ENCODE results near the gene SPATA9. TPM values are rescaled to one million over a fixed set of nuclear protein-coding genes. Genes with fewer than 3 reads are reported as not detected.

Gene SPATA9
- total and polyA plus RNA-seq, 9 of the 15 experiments (the other 6 are each of a cell fraction or from before 2014, with no cell fraction given): 0.16 to 5.5 (median 0.39) TPM; not detected in 3

DNA sequence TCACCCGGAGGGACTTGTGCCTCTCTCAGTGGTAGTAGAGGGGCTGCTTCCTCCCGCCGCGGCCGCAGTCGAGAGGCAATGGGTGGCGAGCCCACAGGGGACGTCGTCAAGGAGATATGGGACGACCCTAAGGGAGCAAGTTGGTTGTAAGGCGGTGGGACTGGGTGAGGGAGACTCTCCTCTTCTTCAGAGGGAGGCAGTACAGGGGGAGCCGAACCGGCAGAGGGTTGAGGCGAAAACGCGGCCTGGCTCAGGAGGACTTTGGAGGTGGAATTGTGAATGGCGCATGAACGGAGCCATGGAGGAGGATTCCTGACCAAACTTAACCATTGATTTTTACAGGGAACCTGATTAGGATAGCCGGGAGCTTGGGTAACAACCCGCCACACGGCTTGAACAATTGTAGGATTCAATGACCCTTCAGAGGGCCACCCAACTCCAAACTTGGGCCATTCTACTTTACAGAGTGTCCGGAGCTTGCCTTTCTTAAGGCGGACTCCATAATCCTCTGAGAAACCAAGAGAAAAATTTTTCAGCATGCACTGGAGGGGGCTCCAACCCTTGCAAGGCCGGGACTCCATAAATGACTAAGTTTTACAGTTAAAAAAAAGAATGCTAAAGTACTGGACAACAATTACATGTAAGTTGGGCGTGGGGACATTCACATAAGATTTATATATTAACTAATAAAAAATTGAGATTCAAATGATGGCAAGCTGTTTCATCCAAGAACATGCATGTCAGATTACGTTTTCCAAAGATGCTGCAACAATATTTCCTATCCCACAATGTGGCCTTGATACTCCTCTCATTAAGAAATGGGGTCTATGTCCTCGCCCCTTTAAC, 28.9 kb upstream of the SPATA9 start (continued):
- TF ChIP-seq, protein P1, sequence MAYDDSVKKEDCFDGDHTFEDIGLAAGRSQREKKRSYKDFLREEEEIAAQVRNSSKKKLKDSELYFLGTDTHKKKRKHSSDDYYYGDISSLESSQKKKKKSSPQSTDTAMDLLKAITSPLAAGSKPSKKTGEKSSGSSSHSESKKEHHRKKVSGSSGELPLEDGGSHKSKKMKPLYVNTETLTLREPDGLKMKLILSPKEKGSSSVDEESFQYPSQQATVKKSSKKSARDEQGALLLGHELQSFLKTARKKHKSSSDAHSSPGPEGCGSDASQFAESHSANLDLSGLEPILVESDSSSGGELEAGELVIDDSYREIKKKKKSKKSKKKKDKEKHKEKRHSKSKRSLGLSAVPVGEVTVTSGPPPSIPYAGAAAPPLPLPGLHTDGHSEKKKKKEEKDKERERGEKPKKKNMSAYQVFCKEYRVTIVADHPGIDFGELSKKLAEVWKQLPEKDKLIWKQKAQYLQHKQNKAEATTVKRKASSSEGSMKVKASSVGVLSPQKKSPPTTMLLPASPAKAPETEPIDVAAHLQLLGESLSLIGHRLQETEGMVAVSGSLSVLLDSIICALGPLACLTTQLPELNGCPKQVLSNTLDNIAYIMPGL (CRISPR knock-in tag; IDR thresholded peaks at IDR 0.05): no peak
- TF ChIP-seq CXXC5 (CRISPR knock-in tag; IDR thresholded peaks at IDR 0.05) (no peak), ATF7 (IDR thresholded peaks at IDR 0.05) (no peak), ZNF23 (CRISPR knock-in tag; IDR thresholded peaks at IDR 0.05) (no peak), ZNF175 (CRISPR knock-in tag; IDR thresholded peaks at IDR 0.05; ENCODE audit: low read depth) (0 out of 2 replicates have a peak, but pooled peaks have one; percentile 42), HDAC3 (IDR thresholded peaks at IDR 0.05; ENCODE audit: borderline replicate concordance, partially characterized antibody) (peak; percentile 15), CTBP1 (IDR thresholded peaks at IDR 0.05; ENCODE audit: borderline replicate concordance) (no peak), RFX1 (IDR thresholded peaks at IDR 0.05) (peak; percentile 38; the same call in 1 of the 2 replicates), ELF4 (CRISPR knock-in tag; IDR thresholded peaks at IDR 0.05) (no peak), LEF1 (IDR thresholded peaks at IDR 0.05) (no peak), ZNF316 (IDR thresholded peaks at IDR 0.05) (no peak), FOXA3 (CRISPR knock-in tag; conservative IDR thresholded peaks at IDR 0.05 in 1 of 2, IDR thresholded peaks at IDR 0.05 in 1 of 2) (peak in 1 of 2 experiments; percentile 5; a peak in 1 of 4 replicates), ZNF197 (CRISPR knock-in tag; IDR thresholded peaks at IDR 0.05; ENCODE audit: low read depth) (0 out of 2 replicates have a peak, but pooled peaks have one; percentile 22), KDM5B (IDR thresholded peaks at IDR 0.05; ENCODE audit: insufficient replicate concordance, low read depth, low read length) (peak; percentile 51)
- TF ChIP-seq, protein P2, sequence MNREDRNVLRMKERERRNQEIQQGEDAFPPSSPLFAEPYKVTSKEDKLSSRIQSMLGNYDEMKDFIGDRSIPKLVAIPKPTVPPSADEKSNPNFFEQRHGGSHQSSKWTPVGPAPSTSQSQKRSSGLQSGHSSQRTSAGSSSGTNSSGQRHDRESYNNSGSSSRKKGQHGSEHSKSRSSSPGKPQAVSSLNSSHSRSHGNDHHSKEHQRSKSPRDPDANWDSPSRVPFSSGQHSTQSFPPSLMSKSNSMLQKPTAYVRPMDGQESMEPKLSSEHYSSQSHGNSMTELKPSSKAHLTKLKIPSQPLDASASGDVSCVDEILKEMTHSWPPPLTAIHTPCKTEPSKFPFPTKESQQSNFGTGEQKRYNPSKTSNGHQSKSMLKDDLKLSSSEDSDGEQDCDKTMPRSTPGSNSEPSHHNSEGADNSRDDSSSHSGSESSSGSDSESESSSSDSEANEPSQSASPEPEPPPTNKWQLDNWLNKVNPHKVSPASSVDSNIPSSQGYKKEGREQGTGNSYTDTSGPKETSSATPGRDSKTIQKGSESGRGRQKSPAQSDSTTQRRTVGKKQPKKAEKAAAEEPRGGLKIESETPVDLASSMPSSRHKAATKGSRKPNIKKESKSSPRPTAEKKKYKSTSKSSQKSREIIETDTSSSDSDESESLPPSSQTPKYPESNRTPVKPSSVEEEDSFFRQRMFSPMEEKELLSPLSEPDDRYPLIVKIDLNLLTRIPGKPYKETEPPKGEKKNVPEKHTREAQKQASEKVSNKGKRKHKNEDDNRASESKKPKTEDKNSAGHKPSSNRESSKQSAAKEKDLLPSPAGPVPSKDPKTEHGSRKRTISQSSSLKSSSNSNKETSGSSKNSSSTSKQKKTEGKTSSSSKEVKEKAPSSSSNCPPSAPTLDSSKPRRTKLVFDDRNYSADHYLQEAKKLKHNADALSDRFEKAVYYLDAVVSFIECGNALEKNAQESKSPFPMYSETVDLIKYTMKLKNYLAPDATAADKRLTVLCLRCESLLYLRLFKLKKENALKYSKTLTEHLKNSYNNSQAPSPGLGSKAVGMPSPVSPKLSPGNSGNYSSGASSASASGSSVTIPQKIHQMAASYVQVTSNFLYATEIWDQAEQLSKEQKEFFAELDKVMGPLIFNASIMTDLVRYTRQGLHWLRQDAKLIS (CRISPR knock-in tag; IDR thresholded peaks at IDR 0.05): peak; percentile 90; the same call in 1 of the 2 replicates
